GM12891 (cell line): Measurements from ENCODE around the gene SP100.

Experiments used
- PAX5 ChIP-seq: IDR thresholded peaks from 2 replicates; pipeline ENCODE4 v1.6.1; 2011; ENCODE audit warnings: low read length, moderate library complexity, mild to moderate bottlenecking; ENCODE audit not compliant: insufficient read depth, severe bottlenecking
- POLR2A ChIP-seq: IDR thresholded peaks from 2 replicates; pipeline ENCODE4 v1.6.1; 2011; ENCODE audit warnings: low read depth, low read length, control low read depth
- POLR2AphosphoS5 ChIP-seq: IDR thresholded peaks from 2 replicates; pipeline ENCODE4 v1.6.1; 2011; ENCODE audit warnings: low read depth, low read length, control low read depth
- POU2F2 ChIP-seq: IDR thresholded peaks from 2 replicates; pipeline ENCODE4 v1.6.1; 2011; ENCODE audit warnings: low read depth, mild to moderate bottlenecking, control low read depth, low read length, moderate library complexity
- SPI1 ChIP-seq: IDR thresholded peaks from 2 replicates; pipeline ENCODE4 v1.6.1; 2011; ENCODE audit warnings: low read depth, low read length, control low read depth
- TAF1 ChIP-seq: IDR thresholded peaks from 2 replicates; pipeline ENCODE4 v1.6.1; 2011; ENCODE audit warnings: low read depth, low read length, control low read depth

DNA sequence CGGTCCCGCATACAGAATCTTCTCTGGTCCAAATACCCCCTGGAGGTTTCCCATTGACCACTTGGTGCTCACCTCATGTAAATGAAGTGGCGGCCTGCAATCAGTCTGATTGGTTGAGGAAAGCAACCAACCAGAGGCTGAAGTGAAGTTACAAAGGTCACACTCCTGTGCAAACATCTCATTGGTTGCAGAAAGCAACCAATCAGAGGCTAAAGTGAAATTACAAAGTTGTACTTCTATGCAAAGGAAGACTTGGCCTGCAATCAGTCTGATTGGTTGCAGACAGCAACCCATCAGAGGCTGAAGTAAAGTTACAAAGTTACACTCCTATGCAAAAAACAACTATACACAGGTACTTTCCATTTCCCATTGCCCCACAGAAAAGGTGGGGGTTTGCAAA is 2.5 kb upstream of the SP100 start:
- TF ChIP-seq POLR2A: no peak
- no peak for TF ChIP-seq POLR2AphosphoS5
- TF ChIP-seq TAF1: no peak
- no peak for TF ChIP-seq SPI1
- no peak for TF ChIP-seq PAX5
- no peak for TF ChIP-seq POU2F2
